ENCODE results near the gene ARMCX6. TPM values are rescaled to one million over a fixed set of nuclear protein-coding genes. Genes with fewer than 3 reads are reported as not detected.
"Not testable (repeated sequence)": the region's sequence is repeated elsewhere in the genome, so short reads cannot be mapped to it uniquely, and the experiment has no call there.

The ARMCX6 gene
- polyA plus RNA-seq (2013, experiment 1 of 2; ENCODE audit: insufficient read length), result 70.3 TPM
- polyA plus RNA-seq (2013, experiment 2 of 2; ENCODE audit: insufficient read length), result 66.7 TPM

DNA sequence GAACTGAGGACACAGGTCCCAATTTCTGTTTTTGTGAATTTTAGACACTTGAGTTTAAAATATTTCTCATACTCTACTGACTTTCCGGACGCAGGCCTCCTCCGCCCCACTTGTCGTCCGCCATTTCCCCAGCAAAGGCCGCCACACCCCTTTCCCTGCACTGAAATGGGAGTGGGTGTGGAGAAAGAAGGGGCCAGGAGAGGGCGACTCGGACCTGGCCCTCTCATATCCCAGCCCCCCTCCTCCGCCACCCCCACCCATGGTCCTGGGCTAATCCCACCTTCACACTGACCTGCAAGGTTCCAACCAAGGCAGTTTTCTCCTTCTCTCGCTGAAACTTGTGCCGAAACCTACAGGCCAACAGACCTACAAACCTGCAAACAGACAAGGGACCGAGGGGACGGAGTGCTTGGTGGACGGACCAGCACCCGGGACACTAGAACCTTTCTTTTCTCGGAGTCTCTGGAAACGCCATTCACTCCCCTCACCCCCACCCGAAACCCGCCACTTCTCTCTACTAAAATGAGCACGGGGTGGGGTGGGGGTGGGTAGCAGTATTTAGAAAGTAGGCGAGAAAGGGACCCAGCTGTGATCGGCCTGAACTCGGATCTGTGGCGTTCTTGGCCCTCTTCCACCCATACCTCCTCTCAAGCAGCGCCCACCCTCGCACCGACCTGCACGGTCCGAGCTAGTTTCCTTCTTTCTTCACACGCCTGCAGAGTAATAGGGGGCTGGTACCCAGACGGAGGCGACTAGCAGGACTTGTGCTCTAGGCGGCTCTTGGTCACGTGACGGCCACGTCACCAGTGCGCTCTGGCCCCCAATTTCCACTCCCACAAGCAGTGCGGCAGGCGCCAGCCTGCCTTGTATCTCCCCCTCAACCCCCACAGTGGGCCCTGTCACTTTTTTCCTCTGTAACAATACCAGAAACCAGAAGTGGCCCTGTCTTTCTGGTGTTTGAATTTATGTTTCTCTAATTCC, at the start of gene ARMCX6:
TSS of gene ARMCX6 (minus strand) at position 790 of the 981 bp plus-strand sequence. CDS start 1,380 bp downstream, outside the sequence.
- DNase-seq, result peak; percentile 81

- peak; percentile 81 for DNase-seq
Observed at GRCh38 chrX:101659601-101660063, 41.8 kb upstream of the ARMCX6 start, which contains the start of gene ARMCX2. Gene ARMCX2 (minus strand): TSS chrX:101659850. CDS start chrX:101657588, 2,262 bp downstream.

- peak; percentile 64 for DNase-seq
Observed at GRCh38 chrX:101658661-101659491, 41.1 kb upstream of the ARMCX6 start.

DNA sequence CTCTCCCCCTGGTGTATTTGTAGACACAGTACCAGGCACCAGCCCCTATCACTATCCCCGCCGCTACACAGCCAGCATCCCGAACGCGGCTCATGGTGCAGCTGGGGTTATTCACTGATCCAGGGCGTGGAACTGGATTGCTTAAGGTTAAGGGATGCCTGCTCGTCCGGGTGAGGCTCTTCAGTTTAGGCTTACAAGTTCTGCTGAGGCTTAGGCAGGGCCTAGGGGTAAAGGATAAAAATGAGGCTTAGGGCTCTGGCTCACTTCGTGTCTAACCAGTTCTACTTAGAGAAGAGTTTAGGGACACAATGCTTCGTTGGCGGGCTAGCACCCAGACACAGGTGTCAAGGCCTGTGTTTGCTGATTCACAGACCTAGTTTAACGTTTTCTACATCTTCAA, 39.7 kb upstream of the ARMCX6 start:
- DNase-seq, result no peak

DNA sequence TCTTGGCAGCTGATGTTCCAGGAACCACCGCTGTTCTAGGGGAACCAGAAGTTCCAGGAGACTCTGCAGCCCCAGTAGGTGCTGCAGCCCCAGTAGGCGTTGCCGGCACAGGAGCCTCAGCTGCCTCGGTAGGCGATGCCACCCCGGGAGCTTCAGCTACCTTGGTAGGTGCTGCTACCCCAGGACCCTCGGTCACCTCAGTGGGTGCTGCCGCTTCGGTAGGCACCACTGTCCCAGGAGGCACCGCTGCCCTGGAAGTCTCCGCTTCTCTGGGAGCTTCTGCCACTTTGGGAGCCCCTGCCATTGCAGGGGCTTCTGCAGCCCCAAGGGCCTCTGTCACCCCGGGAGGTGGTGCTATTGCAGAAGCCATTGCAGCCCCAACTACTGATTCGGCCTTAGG, 39.0 kb upstream of the ARMCX6 start:
- no peak for DNase-seq

- DNase-seq, result no peak
Observed at GRCh38 chrX:101655534-101655933, 37.7 kb upstream of the ARMCX6 start.

DNA sequence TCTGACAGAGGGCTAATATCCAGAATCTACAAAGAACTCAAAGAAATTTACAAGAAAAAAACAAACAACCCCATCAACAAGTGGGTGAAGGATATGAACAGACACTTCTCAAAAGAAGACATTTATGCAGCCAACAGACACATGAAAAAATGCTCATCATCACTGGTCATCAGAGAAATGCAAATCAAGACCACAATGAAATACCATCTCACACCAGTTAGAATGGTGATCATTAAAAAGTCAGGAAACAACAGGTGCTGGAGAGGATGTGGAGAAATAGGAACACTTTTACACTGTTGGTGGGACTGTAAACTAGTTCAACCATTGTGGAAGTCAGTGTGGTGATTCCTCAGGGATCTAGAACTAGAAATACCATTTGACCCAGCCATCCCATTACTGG, 29.9 kb upstream of the ARMCX6 start:
- not testable (repeated sequence) for DNase-seq

- peak; percentile 4 for DNase-seq
Observed at GRCh38 chrX:101642093-101642492, 24.3 kb upstream of the ARMCX6 start.

- DNase-seq, result no peak
Observed at GRCh38 chrX:101639583-101639982, 21.8 kb upstream of the ARMCX6 start.

GRCh38 chrX:101619364-101619763, 1.6 kb upstream of the ARMCX6 start:
- DNase-seq, result peak; percentile 10

DNA sequence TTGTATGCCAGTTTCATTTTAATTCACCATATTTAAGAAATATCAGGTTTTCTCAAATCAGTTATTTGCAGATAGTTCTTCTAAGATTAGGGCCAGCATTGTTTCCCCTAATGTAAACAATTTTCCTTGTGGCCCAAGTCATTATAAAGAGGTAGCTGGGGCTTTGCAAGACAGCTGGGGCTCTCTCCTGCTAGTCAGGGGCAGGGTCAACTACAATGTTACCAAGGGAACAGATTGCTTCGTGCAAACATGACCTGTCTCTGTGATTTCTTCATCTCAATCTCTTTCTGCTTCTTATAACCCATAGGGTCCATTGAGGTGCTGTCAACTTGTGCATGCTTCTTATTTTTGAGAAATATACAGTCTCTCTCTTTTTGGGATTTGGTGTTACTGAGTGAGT, 12.1 kb downstream of the ARMCX6 start:
- DNase-seq, result no peak

- DNase-seq, result no peak
Observed at GRCh38 chrX:101605146-101605545, 12.7 kb downstream of the ARMCX6 start.

GRCh38 chrX:101602077-101602476, 15.7 kb downstream of the ARMCX6 start:
- peak; percentile 78 for DNase-seq

GRCh38 chrX:101599592-101599991, 18.2 kb downstream of the ARMCX6 start:
- not testable (repeated sequence) for DNase-seq

DNA sequence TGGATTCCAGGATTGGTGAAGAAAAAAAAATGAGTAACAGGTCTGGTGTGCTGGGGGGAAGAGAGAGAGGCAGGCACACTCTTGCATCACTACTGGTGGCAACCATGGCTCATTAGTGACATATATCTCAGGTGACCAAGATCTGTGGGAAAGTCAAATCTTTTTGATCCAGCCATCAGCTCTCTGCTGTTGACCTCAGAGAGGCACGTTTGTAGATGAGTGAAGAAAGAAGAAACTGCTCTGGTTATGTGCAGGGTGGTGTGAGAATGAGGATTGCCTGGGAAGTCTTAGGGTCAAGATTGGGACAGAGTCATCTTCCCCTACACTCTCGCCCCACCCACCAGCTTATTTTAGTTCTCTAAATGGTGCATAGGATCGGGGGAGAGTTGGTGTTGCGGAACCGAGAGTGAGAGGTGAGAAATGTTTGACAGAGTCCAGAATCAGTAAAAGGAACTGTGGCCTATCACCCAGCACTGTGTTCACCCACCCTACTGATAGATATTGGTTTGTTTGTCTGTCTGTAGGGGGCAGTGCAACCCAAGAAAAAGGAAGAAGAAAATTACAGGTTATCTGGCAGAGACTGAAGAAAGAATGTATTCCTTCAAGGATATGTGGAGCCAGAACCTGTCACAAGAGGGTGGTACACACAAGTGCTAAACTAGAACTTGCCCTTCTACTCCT, 21.9 kb downstream of the ARMCX6 start:
- DNase-seq, result peak; percentile 79

Data from fibroblast of skin of scalp (primary cell).